Measurements from ENCODE around the gene SYCP3.

Gene SYCP3

GRCh38 chr12:101772012-101772775 is 32.9 kb upstream of the SYCP3 start:
- ATAC-seq: no peak
- no peak for TF ChIP-seq OSR1 (CRISPR knock-in tag; IDR thresholded peaks at IDR 0.05)
- no peak for TF ChIP-seq ISL1 (CRISPR knock-in tag; IDR thresholded peaks at IDR 0.05)
- no peak for TF ChIP-seq ZNF70 (CRISPR knock-in tag; IDR thresholded peaks at IDR 0.05)

GRCh38 chr12:101769865-101770264 is 30.6 kb upstream of the SYCP3 start:
- TF ChIP-seq TSHZ2 (CRISPR knock-in tag; IDR thresholded peaks at IDR 0.05): no peak
- no peak for TF ChIP-seq TOX (CRISPR knock-in tag; IDR thresholded peaks at IDR 0.05; ENCODE audit: borderline replicate concordance)
- TF ChIP-seq CSRNP3 (CRISPR knock-in tag; IDR thresholded peaks at IDR 0.05): no peak
- TF ChIP-seq ESRRG (CRISPR knock-in tag; IDR thresholded peaks at IDR 0.05): no peak
- no peak for TF ChIP-seq SNAI2 (CRISPR knock-in tag; IDR thresholded peaks at IDR 0.05)
- TF ChIP-seq CREB5 (CRISPR knock-in tag; IDR thresholded peaks at IDR 0.05; ENCODE audit: low read depth): no peak
- no peak for TF ChIP-seq ISL1 (CRISPR knock-in tag; IDR thresholded peaks at IDR 0.05)
- no peak for TF ChIP-seq ZC3H10 (CRISPR knock-in tag; IDR thresholded peaks at IDR 0.05)
- no peak for TF ChIP-seq POU6F1 (CRISPR knock-in tag; IDR thresholded peaks at IDR 0.05; ENCODE audit: borderline replicate concordance, low read depth)
- TF ChIP-seq CSDC2 (CRISPR knock-in tag; IDR thresholded peaks at IDR 0.05): no peak
- TF ChIP-seq ZFP30 (CRISPR knock-in tag; IDR thresholded peaks at IDR 0.05): no peak
- no peak for TF ChIP-seq ZNF70 (CRISPR knock-in tag; IDR thresholded peaks at IDR 0.05)
- TF ChIP-seq ARNTL (CRISPR knock-in tag; IDR thresholded peaks at IDR 0.05; ENCODE audit: borderline replicate concordance, low read depth): no peak
- no peak for TF ChIP-seq ZNF8 (CRISPR knock-in tag; IDR thresholded peaks at IDR 0.05)
- no peak for TF ChIP-seq GLIS3 (CRISPR knock-in tag; IDR thresholded peaks at IDR 0.05)
- TF ChIP-seq RARB (CRISPR knock-in tag; IDR thresholded peaks at IDR 0.05): no peak
- TF ChIP-seq TCF4 (CRISPR knock-in tag; IDR thresholded peaks at IDR 0.05; ENCODE audit: borderline replicate concordance): no peak
- no peak for TF ChIP-seq BACH2 (CRISPR knock-in tag; IDR thresholded peaks at IDR 0.05; ENCODE audit: borderline replicate concordance)
- TF ChIP-seq ZNF565 (CRISPR knock-in tag; conservative IDR thresholded peaks at IDR 0.05; ENCODE audit: low read depth): no peak
- ATAC-seq: no peak

- TF ChIP-seq PPARA (CRISPR knock-in tag; IDR thresholded peaks at IDR 0.05; ENCODE audit: borderline replicate concordance): no peak
- TF ChIP-seq BACH2 (CRISPR knock-in tag; IDR thresholded peaks at IDR 0.05; ENCODE audit: borderline replicate concordance): no peak
- no peak for TF ChIP-seq OSR1 (CRISPR knock-in tag; IDR thresholded peaks at IDR 0.05)
- TF ChIP-seq ESRRG (CRISPR knock-in tag; IDR thresholded peaks at IDR 0.05): no peak
- TF ChIP-seq ZNF8 (CRISPR knock-in tag; IDR thresholded peaks at IDR 0.05): no peak
- TF ChIP-seq ZC3H10 (CRISPR knock-in tag; IDR thresholded peaks at IDR 0.05): no peak
- TF ChIP-seq PATZ1 (CRISPR knock-in tag; IDR thresholded peaks at IDR 0.05; ENCODE audit: borderline replicate concordance): no peak
- no peak for TF ChIP-seq CSRNP3 (CRISPR knock-in tag; IDR thresholded peaks at IDR 0.05)
- TF ChIP-seq TSHZ2 (CRISPR knock-in tag; IDR thresholded peaks at IDR 0.05): no peak
- ATAC-seq: no peak
Observed at GRCh38 chr12:101768781-101769180, 29.5 kb upstream of the SYCP3 start.
